Measurements from ENCODE around the gene PRPF38B.

DNA sequence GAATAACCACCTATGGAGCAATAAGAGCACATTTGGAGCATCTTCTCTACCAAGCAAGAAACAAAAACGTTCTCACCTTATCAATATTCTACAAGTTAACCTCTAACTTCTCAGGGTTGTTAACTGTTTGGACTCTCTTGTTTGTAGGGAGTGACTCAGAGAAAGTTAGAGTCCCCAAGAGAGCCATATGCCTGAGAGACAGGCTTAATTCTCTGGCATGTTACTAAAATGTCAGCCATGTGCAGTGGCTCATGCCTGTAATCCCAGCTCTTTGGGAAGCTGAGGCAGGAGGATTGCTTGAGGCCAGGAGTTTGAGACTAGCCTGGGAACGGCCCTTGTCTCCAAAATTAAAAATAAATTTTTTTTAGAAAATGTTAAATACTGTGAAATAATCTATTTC lies 27.0 kb upstream of the PRPF38B start:
- no peak for TF ChIP-seq EZH2 (IDR thresholded peaks at IDR 0.05; ENCODE audit: borderline replicate concordance, low read length)
- no peak for TF ChIP-seq CTCF (conservative IDR thresholded peaks at IDR 0.05 in 1 of 2, IDR thresholded peaks at IDR 0.05 in 1 of 2; ENCODE audit: extremely low read depth in 1 of 2, insufficient read depth in 1 of 2, low read depth in 1 of 2, low read length in 2 of 2)
